ENCODE measurements around the gene GLRX5. TPM values are rescaled to one million over a fixed set of nuclear protein-coding genes. Genes with fewer than 3 reads are reported as not detected.

GLRX5 gene
- polyA plus RNA-seq, 2 of the 4 experiments (the other 2 are of a cell fraction) = 51.2 to 73.2 TPM

- TF ChIP-seq, protein P1, sequence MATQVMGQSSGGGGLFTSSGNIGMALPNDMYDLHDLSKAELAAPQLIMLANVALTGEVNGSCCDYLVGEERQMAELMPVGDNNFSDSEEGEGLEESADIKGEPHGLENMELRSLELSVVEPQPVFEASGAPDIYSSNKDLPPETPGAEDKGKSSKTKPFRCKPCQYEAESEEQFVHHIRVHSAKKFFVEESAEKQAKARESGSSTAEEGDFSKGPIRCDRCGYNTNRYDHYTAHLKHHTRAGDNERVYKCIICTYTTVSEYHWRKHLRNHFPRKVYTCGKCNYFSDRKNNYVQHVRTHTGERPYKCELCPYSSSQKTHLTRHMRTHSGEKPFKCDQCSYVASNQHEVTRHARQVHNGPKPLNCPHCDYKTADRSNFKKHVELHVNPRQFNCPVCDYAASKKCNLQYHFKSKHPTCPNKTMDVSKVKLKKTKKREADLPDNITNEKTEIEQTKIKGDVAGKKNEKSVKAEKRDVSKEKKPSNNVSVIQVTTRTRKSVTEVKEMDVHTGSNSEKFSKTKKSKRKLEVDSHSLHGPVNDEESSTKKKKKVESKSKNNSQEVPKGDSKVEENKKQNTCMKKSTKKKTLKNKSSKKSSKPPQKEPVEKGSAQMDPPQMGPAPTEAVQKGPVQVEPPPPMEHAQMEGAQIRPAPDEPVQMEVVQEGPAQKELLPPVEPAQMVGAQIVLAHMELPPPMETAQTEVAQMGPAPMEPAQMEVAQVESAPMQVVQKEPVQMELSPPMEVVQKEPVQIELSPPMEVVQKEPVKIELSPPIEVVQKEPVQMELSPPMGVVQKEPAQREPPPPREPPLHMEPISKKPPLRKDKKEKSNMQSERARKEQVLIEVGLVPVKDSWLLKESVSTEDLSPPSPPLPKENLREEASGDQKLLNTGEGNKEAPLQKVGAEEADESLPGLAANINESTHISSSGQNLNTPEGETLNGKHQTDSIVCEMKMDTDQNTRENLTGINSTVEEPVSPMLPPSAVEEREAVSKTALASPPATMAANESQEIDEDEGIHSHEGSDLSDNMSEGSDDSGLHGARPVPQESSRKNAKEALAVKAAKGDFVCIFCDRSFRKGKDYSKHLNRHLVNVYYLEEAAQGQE (IDR thresholded peaks at IDR 0.05) = no peak
Measured at GRCh38 chr14:95533391-95533821, 1.4 kb upstream of the GLRX5 start (continued).

DNA sequence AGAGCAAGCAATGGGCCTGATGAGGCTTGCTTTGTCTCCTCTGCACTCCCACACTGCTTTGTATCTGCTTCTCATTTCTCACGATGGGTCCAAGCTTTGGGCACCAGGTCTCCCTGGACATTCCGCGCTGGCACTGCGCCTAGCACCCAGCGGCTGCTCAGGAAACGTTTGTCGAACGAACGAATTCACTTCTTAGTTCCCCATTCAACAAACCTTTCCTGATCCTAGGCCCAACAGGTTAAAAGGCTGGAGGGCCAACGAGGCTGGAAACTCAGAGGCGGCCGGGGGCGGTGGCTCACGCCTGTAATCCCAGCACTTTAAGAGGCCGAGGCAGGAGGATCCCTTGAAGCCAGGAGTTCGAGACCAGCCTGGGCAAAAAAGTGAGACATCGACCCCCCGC lies 1.0 kb upstream of the GLRX5 start:
- DNase-seq (ENCODE audit: low read depth in 1 of 2, low spot score in 1 of 2) (no peak), FAIRE-seq (no peak), ATAC-seq (no peak)
- TF ChIP-seq EHF (CRISPR knock-in tag; IDR thresholded peaks at IDR 0.05) = no peak
- no peak for TF ChIP-seq ZFP36 (IDR thresholded peaks at IDR 0.05; ENCODE audit: borderline replicate concordance, partially characterized antibody)
- no peak for TF ChIP-seq RFX5 (IDR thresholded peaks at IDR 0.05)
- TF ChIP-seq MYC (IDR thresholded peaks at IDR 0.05; ENCODE audit: borderline replicate concordance, low read length) = no peak
- TF ChIP-seq GATA3 (IDR thresholded peaks at IDR 0.05; ENCODE audit: borderline replicate concordance) = no peak
- TF ChIP-seq, protein P1 (IDR thresholded peaks at IDR 0.05) = no peak
- no peak for TF ChIP-seq HDAC2 (IDR thresholded peaks at IDR 0.05)
- TF ChIP-seq POLR2A (IDR thresholded peaks at IDR 0.05; ENCODE audit: low read length) = no peak
- no peak for TF ChIP-seq CHD4 (IDR thresholded peaks at IDR 0.05; ENCODE audit: borderline replicate concordance)
- no peak for TF ChIP-seq JUN (IDR thresholded peaks at IDR 0.05)
- ChIA-PET CTCF (interaction anchor here (0.6 to 1.8 kb wide), 5 partner anchors 21 to 1219 kb away, joined by 3 to 7 read pairs (median 3); no protein-coding TSS in a partner anchor), POLR2A (interaction anchor here (0.7 to 1.2 kb wide), 5 partner anchors 11 to 800 kb away, joined by 3 to 4 read pairs (median 3); no protein-coding TSS in a partner anchor)
- WGBS (ENCODE audit: missing lambda C conversion rate) = 3% methylated on average over 18 of the region's 18 CpGs
- Histone ChIP-seq H3K9me3 (no peaks in the 10 kb centered on the region), H3K4me2 (peak overlapping the region; percentile 91), H3K4me1 (peaks cover 43% of the 10 kb centered on the region), H3K4me3 (peak overlapping the region; percentile 96), H3K27ac (peak overlapping the region; percentile 91 to 93)

DNA sequence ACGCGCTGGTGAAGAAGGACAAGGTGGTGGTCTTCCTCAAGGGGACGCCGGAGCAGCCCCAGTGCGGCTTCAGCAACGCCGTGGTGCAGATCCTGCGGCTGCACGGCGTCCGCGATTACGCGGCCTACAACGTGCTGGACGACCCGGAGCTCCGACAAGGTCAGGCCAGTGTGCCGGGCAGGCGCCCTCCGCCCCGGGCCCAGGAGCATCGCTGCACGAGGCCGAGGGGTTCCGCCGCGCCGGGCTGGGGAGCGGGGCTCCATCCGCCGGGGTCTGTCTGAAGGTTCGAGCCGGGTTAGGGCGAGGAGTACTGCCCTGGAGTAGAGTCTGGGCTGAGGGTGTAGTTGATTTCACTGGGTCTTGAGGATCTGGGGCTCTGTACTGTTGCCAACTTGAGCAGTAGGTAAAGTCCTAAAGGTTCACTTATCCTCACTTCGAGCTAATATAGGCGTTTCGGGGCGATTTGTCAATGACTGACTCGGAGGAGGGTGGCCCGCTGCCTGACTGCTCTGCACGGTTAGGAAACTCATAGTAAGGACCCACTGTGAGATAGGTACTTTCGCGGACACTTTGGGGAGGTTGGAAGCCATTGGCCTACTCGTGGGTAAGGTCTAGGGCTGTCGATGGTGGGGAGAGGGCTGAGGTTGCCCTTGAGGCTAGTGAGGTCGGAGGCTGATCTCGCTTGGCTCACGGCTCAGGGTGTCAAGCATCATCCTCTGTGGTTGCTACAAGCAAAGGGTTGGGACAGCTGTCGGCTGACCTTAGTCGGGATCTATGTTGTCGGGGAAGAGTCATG lies 574 bp downstream of the GLRX5 start:
- FAIRE-seq = no peak
- Histone ChIP-seq H3K4me3 (peak overlapping the region; percentile 74), H3K27ac (peak overlapping the region; percentile 80 to 95), H3K4me2 (peak overlapping the region; percentile 88), H3K9me3 (no peaks in the 10 kb centered on the region), H3K4me1 (peaks cover 40% of the 10 kb centered on the region)
- CTCF ChIA-PET = interaction anchor here (0.6 to 1.8 kb wide), 6 partner anchors 11 to 459 kb away, joined by 3 to 7 read pairs (median 3); no protein-coding TSS in a partner anchor
- POLR2A ChIA-PET = no interaction called here
- ATAC-seq = peak in 1 of 2 experiments; percentile 26; a peak in 2 of 6 replicates
- 0% methylated on average over 22 of the region's 52 CpGs for WGBS (ENCODE audit: missing lambda C conversion rate)
- no peak for DNase-seq (ENCODE audit: low read depth in 1 of 2, low spot score in 1 of 2)
- TF ChIP-seq, protein P2, sequence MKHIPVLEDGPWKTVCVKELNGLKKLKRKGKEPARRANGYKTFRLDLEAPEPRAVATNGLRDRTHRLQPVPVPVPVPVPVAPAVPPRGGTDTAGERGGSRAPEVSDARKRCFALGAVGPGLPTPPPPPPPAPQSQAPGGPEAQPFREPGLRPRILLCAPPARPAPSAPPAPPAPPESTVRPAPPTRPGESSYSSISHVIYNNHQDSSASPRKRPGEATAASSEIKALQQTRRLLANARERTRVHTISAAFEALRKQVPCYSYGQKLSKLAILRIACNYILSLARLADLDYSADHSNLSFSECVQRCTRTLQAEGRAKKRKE (CRISPR knock-in tag; IDR thresholded peaks at IDR 0.05; ENCODE audit: low read depth) = no peak
- TF ChIP-seq BHLHE40 (IDR thresholded peaks at IDR 0.05; ENCODE audit: low read depth, low read length) (no peak), MAX (IDR thresholded peaks at IDR 0.05) (0 out of 2 replicates have a peak, but pooled peaks have one; percentile 14), PHF8 (IDR thresholded peaks at IDR 0.05; ENCODE audit: borderline replicate concordance, low read depth) (peak; percentile 25; the same call in 1 of the 2 replicates)
